NT2/D1 (cell line): ENCODE data around the gene FAM174B.

ENCODE experiments used
- YY1 ChIP-seq: IDR thresholded peaks from 2 replicates; pipeline ENCODE4 v1.6.1; 2011; ENCODE audit not compliant: insufficient read length, insufficient read depth
- ZNF274 ChIP-seq: IDR thresholded peaks from 2 replicates; pipeline ENCODE4 v1.6.1; 2011; ENCODE audit warnings: mild to moderate bottlenecking, low read depth, low read length

- TF ChIP-seq YY1 (no peak), ZNF274 (no peak)
Measured at GRCh38 chr15:92648190-92648875, 7.2 kb downstream of the FAM174B start.
